Testis (tissue), 2 donors: ENCODE data around the gene CLCN1.

Experiments
- POLR2A ChIP-seq: fragments of 450-650 bp; IDR thresholded peaks from one replicate; pipeline ENCODE4 v1.6.1; 2017; ENCODE audit warnings: antibody characterized with exemption, mild to moderate bottlenecking, moderate library complexity
- TF ChIP-seq, protein P1 (sequence below), 3 experiments: fragments of 450-650 bp in 2 of 3; fragments of 200-600 bp in 1 of 3; sonication (generic) in 1 of 3; IDR thresholded peaks; one replicate each; pipeline ENCODE4 v1.5.1; 2016 to 2019; ENCODE audit warnings: antibody characterized with exemption in 3 of 3, mild to moderate bottlenecking in 2 of 3, moderate library complexity in 1 of 3

- TF ChIP-seq, protein P1, sequence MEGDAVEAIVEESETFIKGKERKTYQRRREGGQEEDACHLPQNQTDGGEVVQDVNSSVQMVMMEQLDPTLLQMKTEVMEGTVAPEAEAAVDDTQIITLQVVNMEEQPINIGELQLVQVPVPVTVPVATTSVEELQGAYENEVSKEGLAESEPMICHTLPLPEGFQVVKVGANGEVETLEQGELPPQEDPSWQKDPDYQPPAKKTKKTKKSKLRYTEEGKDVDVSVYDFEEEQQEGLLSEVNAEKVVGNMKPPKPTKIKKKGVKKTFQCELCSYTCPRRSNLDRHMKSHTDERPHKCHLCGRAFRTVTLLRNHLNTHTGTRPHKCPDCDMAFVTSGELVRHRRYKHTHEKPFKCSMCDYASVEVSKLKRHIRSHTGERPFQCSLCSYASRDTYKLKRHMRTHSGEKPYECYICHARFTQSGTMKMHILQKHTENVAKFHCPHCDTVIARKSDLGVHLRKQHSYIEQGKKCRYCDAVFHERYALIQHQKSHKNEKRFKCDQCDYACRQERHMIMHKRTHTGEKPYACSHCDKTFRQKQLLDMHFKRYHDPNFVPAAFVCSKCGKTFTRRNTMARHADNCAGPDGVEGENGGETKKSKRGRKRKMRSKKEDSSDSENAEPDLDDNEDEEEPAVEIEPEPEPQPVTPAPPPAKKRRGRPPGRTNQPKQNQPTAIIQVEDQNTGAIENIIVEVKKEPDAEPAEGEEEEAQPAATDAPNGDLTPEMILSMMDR (IDR thresholded peaks at IDR 0.05), result no peak
- TF ChIP-seq POLR2A, result no peak
Measured at GRCh38 chr7:143295870-143296269, 20.0 kb upstream of the CLCN1 start.
